ENCODE measurements around the gene GJC1.
"Not testable (repeated sequence)": the region's sequence is repeated elsewhere in the genome, so short reads cannot be mapped to it uniquely, and the experiment has no call there.

Gene GJC1

GRCh38 chr17:44842748-44843147, 12.7 kb upstream of the GJC1 start:
- DNase-seq, result no peak

GRCh38 chr17:44840936-44841335, 10.8 kb upstream of the GJC1 start:
- no peak for DNase-seq

GRCh38 chr17:44840274-44840673, 10.2 kb upstream of the GJC1 start:
- no peak for DNase-seq

GRCh38 chr17:44837196-44837595, 7.1 kb upstream of the GJC1 start:
- no peak for DNase-seq

- peak; percentile 32 for DNase-seq
Measured at GRCh38 chr17:44832805-44833204, 2.7 kb upstream of the GJC1 start.

GRCh38 chr17:44831371-44831770, 1.3 kb upstream of the GJC1 start:
- no peak for DNase-seq

GRCh38 chr17:44830359-44831288, 537 bp upstream of the GJC1 start:
- DNase-seq, result peak; percentile 49

GRCh38 chr17:44828919-44829522, 1.1 kb downstream of the GJC1 start:
- no peak for DNase-seq

- peak; percentile 48 for DNase-seq
Measured at GRCh38 chr17:44827863-44828262, 2.2 kb downstream of the GJC1 start.

GRCh38 chr17:44826123-44826790, 3.8 kb downstream of the GJC1 start:
- peak; percentile 72 for DNase-seq

GRCh38 chr17:44825236-44825635, 4.9 kb downstream of the GJC1 start:
- DNase-seq, result not testable (repeated sequence)

GRCh38 chr17:44820631-44821212, 9.4 kb downstream of the GJC1 start:
- DNase-seq, result peak; percentile 95

- DNase-seq, result not testable (repeated sequence)
Measured at GRCh38 chr17:44818508-44818907, 11.6 kb downstream of the GJC1 start.

- no peak for DNase-seq
Measured at GRCh38 chr17:44812263-44812662, 17.8 kb downstream of the GJC1 start.

- not testable (repeated sequence) for DNase-seq
Measured at GRCh38 chr17:44808656-44809388, 21.3 kb downstream of the GJC1 start.

GRCh38 chr17:44808156-44808555, 21.9 kb downstream of the GJC1 start:
- no peak for DNase-seq

- DNase-seq, result no peak
Measured at GRCh38 chr17:44807817-44808155, 22.3 kb downstream of the GJC1 start.

- no peak for DNase-seq
Measured at GRCh38 chr17:44807093-44807816, 22.8 kb downstream of the GJC1 start.

GRCh38 chr17:44804302-44805089, 25.6 kb downstream of the GJC1 start:
- DNase-seq, result no peak

GRCh38 chr17:44801880-44802279, 28.2 kb downstream of the GJC1 start:
- DNase-seq, result no peak

- no peak for DNase-seq
Measured at GRCh38 chr17:44798356-44798755, 31.7 kb downstream of the GJC1 start.
